Tibial nerve (tissue), 4 donors: ENCODE results near the gene CTNNA3.

Experiments used
- EP300 ChIP-seq, 2 donors: sonication (generic); formaldehyde crosslinking; IDR thresholded peaks; one replicate each; pipeline ENCODE4 v1.6.1; 2017; ENCODE audit warnings: antibody characterized with exemption in 2 of 2, mild to moderate bottlenecking in 1 of 2
- POLR2A ChIP-seq, 2 donors: fragments of 450-650 bp; IDR thresholded peaks; one replicate each; pipeline ENCODE4 v1.6.1; 2017; ENCODE audit warnings: antibody characterized with exemption in 2 of 2, mild to moderate bottlenecking in 2 of 2, moderate library complexity in 2 of 2
- TF ChIP-seq, protein P1 (sequence below), 5 experiments: fragments of 200-600 bp in 3 of 5; fragments of 450-650 bp in 2 of 5; sonication (generic) in 3 of 5; IDR thresholded peaks; one replicate each; pipeline ENCODE4 v1.5.1; 2016 to 2019; ENCODE audit warnings: antibody characterized with exemption in 5 of 5, mild to moderate bottlenecking in 3 of 5, moderate library complexity in 2 of 5

DNA sequence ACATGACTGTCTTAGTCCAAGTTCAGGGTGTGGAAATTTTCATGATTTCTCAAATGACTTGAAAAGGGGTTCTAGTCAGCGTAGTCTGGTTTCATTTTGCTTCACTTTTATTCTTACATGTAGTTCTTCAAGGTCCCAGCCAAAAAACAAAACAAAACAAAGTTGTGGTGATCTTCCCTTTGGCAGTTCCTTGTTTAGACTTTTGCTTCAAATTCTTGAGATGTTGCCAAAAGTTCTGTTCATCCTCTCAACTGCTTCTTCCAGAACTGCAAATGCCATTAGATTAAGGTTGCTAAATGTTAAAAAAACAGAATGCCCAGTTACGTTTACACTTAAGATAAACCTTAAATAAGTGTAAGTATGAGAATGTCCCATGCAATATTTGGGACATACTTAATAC is 1140.9 kb downstream of the CTNNA3 start:
- TF ChIP-seq, protein P1, sequence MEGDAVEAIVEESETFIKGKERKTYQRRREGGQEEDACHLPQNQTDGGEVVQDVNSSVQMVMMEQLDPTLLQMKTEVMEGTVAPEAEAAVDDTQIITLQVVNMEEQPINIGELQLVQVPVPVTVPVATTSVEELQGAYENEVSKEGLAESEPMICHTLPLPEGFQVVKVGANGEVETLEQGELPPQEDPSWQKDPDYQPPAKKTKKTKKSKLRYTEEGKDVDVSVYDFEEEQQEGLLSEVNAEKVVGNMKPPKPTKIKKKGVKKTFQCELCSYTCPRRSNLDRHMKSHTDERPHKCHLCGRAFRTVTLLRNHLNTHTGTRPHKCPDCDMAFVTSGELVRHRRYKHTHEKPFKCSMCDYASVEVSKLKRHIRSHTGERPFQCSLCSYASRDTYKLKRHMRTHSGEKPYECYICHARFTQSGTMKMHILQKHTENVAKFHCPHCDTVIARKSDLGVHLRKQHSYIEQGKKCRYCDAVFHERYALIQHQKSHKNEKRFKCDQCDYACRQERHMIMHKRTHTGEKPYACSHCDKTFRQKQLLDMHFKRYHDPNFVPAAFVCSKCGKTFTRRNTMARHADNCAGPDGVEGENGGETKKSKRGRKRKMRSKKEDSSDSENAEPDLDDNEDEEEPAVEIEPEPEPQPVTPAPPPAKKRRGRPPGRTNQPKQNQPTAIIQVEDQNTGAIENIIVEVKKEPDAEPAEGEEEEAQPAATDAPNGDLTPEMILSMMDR (IDR thresholded peaks at IDR 0.05) = no peak
- TF ChIP-seq POLR2A (IDR thresholded peaks at IDR 0.05) (no peak), EP300 (IDR thresholded peaks at IDR 0.05) (no peak)
